IMR-90 (cell line): ENCODE results near the gene TGFB1. TPM values are rescaled to one million over a fixed set of nuclear protein-coding genes. Genes with fewer than 3 reads are reported as not detected.

Experiments
- ATAC-seq: fragments of 200-7000 bp; cut with Tn5 transposase; 2 replicates; pipeline ENCODE4 v1.9.1; 2020; ENCODE audit warnings: low read depth, mild to moderate bottlenecking, moderate library complexity
- BruUV-seq: library from RNA; stranded (reverse); fragments of 400-500 nt; replicated peaks from 2 replicates; lab custom pipeline; 2021; lab: Mats Ljungman, UMichigan
- CTCF ChIA-PET: fragments of 300-600 bp; formaldehyde crosslinking; extraction: SDS; loops from one replicate; lab custom pipeline; 2021; ENCODE audit warnings: antibody characterized with exemption; lab: Yijun Ruan, JAX
- POLR2A ChIA-PET: fragments of 300-600 bp; sonication (Branson Sonifier 250); formaldehyde crosslinking; loops from one replicate; lab custom pipeline; 2022; ENCODE audit warnings: antibody characterized with exemption; ENCODE audit not compliant: unreplicated experiment; lab: Charles Lee
- DNase-seq: peaks from one replicate; pipeline ENCODE4 v3.0.0; 2013
- H2AFZ ChIP-seq: replicated peaks from 2 replicates; pipeline ENCODE3; 2013; ENCODE audit warnings: low read length, mild to moderate bottlenecking; ENCODE audit not compliant: poor library complexity
- H2AK5ac ChIP-seq: 2 replicates; pipeline ENCODE4 v1.6.1; 2013; ENCODE audit warnings: low read depth, low read length, inconsistent platforms
- H2AK9ac ChIP-seq: replicated peaks from 2 replicates; pipeline ENCODE3; 2013; ENCODE audit warnings: mild to moderate bottlenecking, low read depth, low read length, moderate library complexity; ENCODE audit not compliant: poor library complexity
- H2BK120ac ChIP-seq: 2 replicates; pipeline ENCODE4 v1.6.1; 2013; ENCODE audit warnings: low read depth, low read length, inconsistent platforms
- H2BK15ac ChIP-seq: 3 replicates; pipeline ENCODE4 v1.6.1; 2013; ENCODE audit warnings: low read depth, low read length, inconsistent platforms
- H2BK20ac ChIP-seq: 2 replicates; pipeline ENCODE4 v1.6.1; 2013; ENCODE audit warnings: low read depth, mild to moderate bottlenecking, inconsistent platforms, low read length, moderate library complexity
- H2BK5ac ChIP-seq: 2 replicates; pipeline ENCODE4 v1.6.1; 2013; ENCODE audit warnings: mild to moderate bottlenecking, low read depth, low read length, inconsistent platforms; ENCODE audit not compliant: poor library complexity, severe bottlenecking
- H3K14ac ChIP-seq: replicated peaks from 2 replicates; pipeline ENCODE4 v1.6.1; 2013; ENCODE audit warnings: low read depth, low read length, inconsistent platforms
- H3K18ac ChIP-seq: 2 replicates; pipeline ENCODE4 v1.6.1; 2013; ENCODE audit warnings: low read depth, low read length, control low read depth
- H3K23ac ChIP-seq: 2 replicates; pipeline ENCODE4 v1.6.1; 2013; ENCODE audit warnings: low read depth, low read length, inconsistent platforms
- H3K27ac ChIP-seq: 2 replicates; pipeline ENCODE4 v1.5.1; 2013; ENCODE audit warnings: mild to moderate bottlenecking, control low read depth, low read length; ENCODE audit not compliant: insufficient read depth
- H3K27me3 ChIP-seq: 2 replicates; pipeline ENCODE4 v1.6.1; 2013; ENCODE audit warnings: low read length; ENCODE audit not compliant: control insufficient read depth, insufficient read depth
- H3K36me3 ChIP-seq: 2 replicates; pipeline ENCODE4 v1.6.1; 2013; ENCODE audit warnings: low read length, mixed read lengths; ENCODE audit not compliant: control insufficient read depth, insufficient read depth
- H3K4ac ChIP-seq: 2 replicates; pipeline ENCODE4 v1.6.1; 2013; ENCODE audit warnings: low read depth, low read length, inconsistent platforms
- H3K4me1 ChIP-seq: 2 replicates; pipeline ENCODE4 v1.6.1; 2013; ENCODE audit warnings: low read length, mixed read lengths; ENCODE audit not compliant: control insufficient read depth, insufficient read depth
- H3K4me2 ChIP-seq: 2 replicates; pipeline ENCODE4 v1.6.1; 2013; ENCODE audit warnings: low read depth, mild to moderate bottlenecking, control low read depth, low read length, moderate library complexity
- H3K4me3 ChIP-seq: 2 replicates; pipeline ENCODE4 v1.5.1; 2013; ENCODE audit warnings: low read depth, mild to moderate bottlenecking, control low read depth, low read length, moderate library complexity; ENCODE audit not compliant: insufficient read depth
- H3K56ac ChIP-seq: 2 replicates; pipeline ENCODE4 v1.6.1; 2013; ENCODE audit warnings: low read length, inconsistent platforms; ENCODE audit not compliant: insufficient read depth; ENCODE audit errors: extremely low read depth
- H3K79me1 ChIP-seq, 2 experiments: 2 replicates each; pipeline ENCODE4 v1.6.1; 2013; ENCODE audit warnings: low read length in 2 of 2, inconsistent platforms in 1 of 2, low read depth in 1 of 2
- H3K9ac ChIP-seq: 2 replicates; pipeline ENCODE4 v1.6.1; 2013; ENCODE audit warnings: low read depth, low read length, control low read depth
- H3K9me1 ChIP-seq: 2 replicates; pipeline ENCODE4 v1.6.1; 2013; ENCODE audit warnings: low read length, inconsistent platforms; ENCODE audit not compliant: insufficient read depth
- H3K9me3 ChIP-seq: 2 replicates; pipeline ENCODE4 v1.6.1; 2013; ENCODE audit warnings: low read length; ENCODE audit not compliant: control insufficient read depth, insufficient read depth
- H4K20me1 ChIP-seq: 2 replicates; pipeline ENCODE4 v1.6.1; 2013; ENCODE audit warnings: low read length, inconsistent platforms; ENCODE audit not compliant: insufficient read depth
- H4K5ac ChIP-seq: 2 replicates; pipeline ENCODE4 v1.6.1; 2013; ENCODE audit warnings: mild to moderate bottlenecking, low read depth, low read length, control low read depth
- H4K8ac ChIP-seq, 2 experiments: 2 replicates each; pipeline ENCODE4 v1.6.1; 2013; ENCODE audit warnings: low read depth in 2 of 2, low read length in 2 of 2, control low read depth in 1 of 2, inconsistent platforms in 1 of 2
- H4K91ac ChIP-seq: 2 replicates; pipeline ENCODE4 v1.6.1; 2013; ENCODE audit warnings: low read depth, low read length, inconsistent platforms; ENCODE audit not compliant: insufficient read depth
- CEBPB ChIP-seq: IDR thresholded peaks from 2 replicates; pipeline ENCODE4 v1.6.1; 2012; ENCODE audit warnings: low read depth, low read length, improper control_type of control experiment
- FOS ChIP-seq: fragments of 150-350 bp; IDR thresholded peaks from 2 replicates; pipeline ENCODE4 v1.6.1; 2016; ENCODE audit warnings: low read depth, low read length
- WGBS, 2 experiments: methylation state at CpG; one replicate each; pipeline versions ENCODE4 v1.1.5 to v1.1.7; 2013; ENCODE audit warnings: missing lambda C conversion rate in 2 of 2; ENCODE audit not compliant: insufficient read length in 1 of 2; ENCODE audit errors: extremely low coverage in 2 of 2; 5-methylcytosine and 5-hydroxymethylcytosine counted together
- dilution Hi-C: fragments of 300-500 bp; cut with HindIII; formaldehyde crosslinking; loops from one replicate; pipeline ENCODE4 v1.14.3; 2018; ENCODE audit warnings: low sequenced_read_pairs; ENCODE audit not compliant: unreplicated experiment
- in situ Hi-C: fragments of 300-500 bp; cut with MboI; formaldehyde crosslinking; loops from 3 replicates; pipeline ENCODE4 v1.14.3; 2019; ENCODE audit warnings: low sequenced_read_pairs, inconsistent platforms, mixed read lengths
- intact Hi-C: fragments of 100-400 bp; cut with micrococcal nuclease; formaldehyde crosslinking; loops from 2 replicates; pipeline ENCODE4 v1.10.0; 2022
- polyA plus RNA-seq, 3 experiments: library from polyadenylated mRNA; depleted of rRNA; stranded (reverse); fragments of >200 nt; gene quantifications; 2 replicates each; pipeline ENCODE4 v1.2.3, GENCODE V29; 2012; ENCODE audit warnings: low replicate concordance in 1 of 3
- total RNA-seq: library from RNA; depleted of rRNA; stranded (reverse); fragments of >200 nt; gene quantifications from 2 replicates; pipeline ENCODE4 v1.2.3, GENCODE V29; 2012
- TF ChIP-seq, protein P1 (sequence below): fragments of 150-350 bp; IDR thresholded peaks from 2 replicates; pipeline ENCODE4 v1.6.1; 2016; ENCODE audit warnings: low read depth, mild to moderate bottlenecking, low read length, moderate library complexity, borderline replicate concordance

Gene TGFB1
- total and polyA plus RNA-seq, 2 of the 4 experiments (the other 2 are of a cell fraction) = 3.2 to 26.7 TPM

DNA sequence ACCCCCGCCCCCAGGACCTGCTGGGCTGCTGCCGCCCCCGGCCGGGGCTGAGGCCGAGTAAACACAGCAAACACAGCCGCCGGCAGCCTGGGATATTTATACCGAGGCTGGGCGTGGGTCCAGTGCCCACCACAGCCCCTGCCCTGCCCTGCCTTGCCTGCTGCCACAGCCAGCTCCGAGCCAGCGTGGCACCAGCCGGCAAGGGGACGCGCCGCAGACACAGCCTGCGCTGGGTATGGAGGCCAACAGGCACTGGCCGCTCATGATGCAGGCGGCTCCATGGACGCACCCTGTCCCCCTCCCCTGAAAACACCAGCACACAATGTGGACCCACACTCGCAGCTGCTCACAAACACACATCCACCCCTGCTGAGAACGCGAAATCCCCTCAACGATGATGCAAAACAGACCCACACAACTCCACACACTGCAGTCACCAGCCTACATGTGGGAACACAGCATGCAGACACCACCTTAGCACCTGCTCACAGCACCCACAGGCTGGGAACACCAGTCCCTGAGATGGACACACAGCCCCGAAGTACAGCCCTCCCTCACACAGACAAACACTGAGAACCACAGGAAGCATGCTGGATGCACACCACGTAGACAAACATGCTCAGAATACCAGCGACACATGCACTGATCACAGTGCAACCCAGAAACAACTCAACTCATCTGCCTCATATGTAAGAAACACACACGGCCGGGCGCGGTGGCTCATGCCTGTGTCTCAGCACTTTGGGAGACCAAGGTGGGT is 27.6 kb downstream of the TGFB1 start:
- H3K4ac ChIP-seq = peak overlapping the region; percentile 99
- H3K14ac ChIP-seq = peak overlapping the region; percentile 71
- TF ChIP-seq FOS (no peak), CEBPB (0 out of 2 replicates have a peak, but pooled peaks have one; percentile 5)
- TF ChIP-seq, protein P1, sequence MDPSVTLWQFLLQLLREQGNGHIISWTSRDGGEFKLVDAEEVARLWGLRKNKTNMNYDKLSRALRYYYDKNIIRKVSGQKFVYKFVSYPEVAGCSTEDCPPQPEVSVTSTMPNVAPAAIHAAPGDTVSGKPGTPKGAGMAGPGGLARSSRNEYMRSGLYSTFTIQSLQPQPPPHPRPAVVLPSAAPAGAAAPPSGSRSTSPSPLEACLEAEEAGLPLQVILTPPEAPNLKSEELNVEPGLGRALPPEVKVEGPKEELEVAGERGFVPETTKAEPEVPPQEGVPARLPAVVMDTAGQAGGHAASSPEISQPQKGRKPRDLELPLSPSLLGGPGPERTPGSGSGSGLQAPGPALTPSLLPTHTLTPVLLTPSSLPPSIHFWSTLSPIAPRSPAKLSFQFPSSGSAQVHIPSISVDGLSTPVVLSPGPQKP = no peak
- H3K9me1 ChIP-seq = peaks cover 37% of the 10 kb centered on the region
- peak overlapping the region; percentile 90 for H4K5ac ChIP-seq
- H4K91ac ChIP-seq = peak overlapping the region; percentile 94
- H2BK120ac ChIP-seq = peak overlapping the region; percentile 99
- peak overlapping the region; percentile 48 for H3K56ac ChIP-seq
- H3K4me1 ChIP-seq = peaks cover 63% of the 10 kb centered on the region
- peak overlapping the region; percentile 69 for H2AFZ ChIP-seq
- intact Hi-C loops = no loop called here
- H3K36me3 ChIP-seq = peaks cover 24% of the 10 kb centered on the region
- in situ Hi-C loops = no loop called here
- peak overlapping the region; percentile 100 for H2AK5ac ChIP-seq
- peak overlapping the region; percentile 80 for H2BK20ac ChIP-seq
- H2BK5ac ChIP-seq = peak overlapping the region; percentile 96
- H2BK15ac ChIP-seq = peak overlapping the region; percentile 55; the same call in 2 of the 3 replicates
- H3K79me1 ChIP-seq = peaks cover 15 to 68% of the 10 kb centered on the region in 2 experiments
- peak overlapping the region; percentile 84 for H3K18ac ChIP-seq
- peak overlapping the region; percentile 96 for H3K27ac ChIP-seq
- H3K23ac ChIP-seq = peak overlapping the region; percentile 82
- no peak overlapping the region for H3K4me3 ChIP-seq
- peak; percentile 80 for DNase-seq
- H4K8ac ChIP-seq = peak overlapping the region; percentile 21 to 89; a peak in 3 of 4 replicates
- H3K9me3 ChIP-seq = no peaks in the 10 kb centered on the region
- H2AK9ac ChIP-seq = peak overlapping the region; percentile 95
- H3K4me2 ChIP-seq = peak overlapping the region; percentile 56
- no TSS peak for BruUV-seq
- no peak for ATAC-seq
- dilution Hi-C loops = no loop called here
- 16% methylated on average over 4 of the region's 30 CpGs; no CpG with 5 or more reads in 1 of the 2 experiments for WGBS, 2 experiments
- peak overlapping the region; percentile 73 for H3K9ac ChIP-seq
- H3K27me3 ChIP-seq = no peaks in the 10 kb centered on the region
- POLR2A ChIA-PET = no interaction called here
- H4K20me1 ChIP-seq = peaks cover 55% of the 10 kb centered on the region
- CTCF ChIA-PET = no interaction called here
